ENCODE results near the gene GPC5.

GPC5 gene

DNA sequence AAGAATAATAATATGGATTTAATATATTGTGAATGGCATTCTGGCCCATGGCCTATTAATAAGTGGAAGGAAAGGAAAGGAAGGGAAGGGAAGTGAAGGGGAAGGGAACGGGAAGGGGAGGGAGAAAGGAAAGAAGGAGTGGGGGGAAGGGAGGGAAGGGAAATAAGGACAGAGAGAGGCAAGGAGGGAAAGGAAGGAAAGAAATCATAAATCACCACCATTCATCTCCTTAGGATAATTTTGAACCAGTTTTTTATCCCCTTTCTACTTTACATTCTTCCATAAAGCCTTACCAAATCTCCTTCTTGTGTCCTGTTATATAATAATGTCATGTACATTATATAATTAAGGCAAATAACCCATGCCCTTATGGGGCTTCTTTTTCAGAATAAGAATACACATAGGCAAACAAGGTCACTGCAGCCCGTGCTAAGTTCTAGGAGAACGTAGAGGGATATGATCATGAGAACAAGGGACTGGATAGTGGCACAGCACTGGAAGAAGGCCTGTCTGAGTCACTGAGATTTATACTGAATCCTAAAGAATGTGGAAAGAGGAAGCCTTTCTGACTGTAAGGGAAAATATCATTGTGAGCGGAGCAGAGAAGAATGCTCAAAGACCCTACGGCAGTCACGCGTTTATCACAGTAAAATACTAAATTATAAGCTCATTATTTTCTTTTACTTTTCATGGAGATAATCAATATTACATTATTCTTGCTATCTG lies 1383.7 kb downstream of the GPC5 start:
- no peak overlapping the region for H3K4me3 ChIP-seq (ENCODE audit: control insufficient read depth, low read depth, low read length)
- TF ChIP-seq, protein P1, sequence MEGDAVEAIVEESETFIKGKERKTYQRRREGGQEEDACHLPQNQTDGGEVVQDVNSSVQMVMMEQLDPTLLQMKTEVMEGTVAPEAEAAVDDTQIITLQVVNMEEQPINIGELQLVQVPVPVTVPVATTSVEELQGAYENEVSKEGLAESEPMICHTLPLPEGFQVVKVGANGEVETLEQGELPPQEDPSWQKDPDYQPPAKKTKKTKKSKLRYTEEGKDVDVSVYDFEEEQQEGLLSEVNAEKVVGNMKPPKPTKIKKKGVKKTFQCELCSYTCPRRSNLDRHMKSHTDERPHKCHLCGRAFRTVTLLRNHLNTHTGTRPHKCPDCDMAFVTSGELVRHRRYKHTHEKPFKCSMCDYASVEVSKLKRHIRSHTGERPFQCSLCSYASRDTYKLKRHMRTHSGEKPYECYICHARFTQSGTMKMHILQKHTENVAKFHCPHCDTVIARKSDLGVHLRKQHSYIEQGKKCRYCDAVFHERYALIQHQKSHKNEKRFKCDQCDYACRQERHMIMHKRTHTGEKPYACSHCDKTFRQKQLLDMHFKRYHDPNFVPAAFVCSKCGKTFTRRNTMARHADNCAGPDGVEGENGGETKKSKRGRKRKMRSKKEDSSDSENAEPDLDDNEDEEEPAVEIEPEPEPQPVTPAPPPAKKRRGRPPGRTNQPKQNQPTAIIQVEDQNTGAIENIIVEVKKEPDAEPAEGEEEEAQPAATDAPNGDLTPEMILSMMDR (conservative IDR thresholded peaks at IDR 0.05; ENCODE audit: control insufficient read depth, insufficient read depth, low read depth, low read length) = no peak
- no peak for DNase-seq (ENCODE audit: low read depth)

DNA sequence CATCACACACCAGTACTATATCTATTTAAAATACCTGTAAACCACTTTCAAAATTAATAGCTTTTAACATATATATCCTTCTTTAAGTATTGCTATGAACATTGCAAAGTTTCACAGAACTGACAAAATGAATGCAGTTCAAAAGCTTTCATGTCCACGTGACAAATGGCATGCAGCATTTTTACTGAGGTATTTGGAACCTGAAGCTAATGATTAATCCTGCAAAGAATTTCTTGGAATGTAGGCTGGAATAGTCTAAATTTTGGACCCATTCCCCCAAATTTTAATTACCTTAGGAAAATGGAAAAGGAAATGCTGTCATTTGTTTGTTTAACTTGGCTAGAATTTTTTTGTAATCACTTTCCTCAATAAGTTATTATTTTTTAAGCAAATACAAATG lies 1404.4 kb downstream of the GPC5 start:
- H3K4me3 ChIP-seq (ENCODE audit: control insufficient read depth, low read depth, low read length) = no peak overlapping the region
- TF ChIP-seq, protein P1 (conservative IDR thresholded peaks at IDR 0.05; ENCODE audit: control insufficient read depth, insufficient read depth, low read depth, low read length) = no peak
- no peak for DNase-seq (ENCODE audit: low read depth)

DNA sequence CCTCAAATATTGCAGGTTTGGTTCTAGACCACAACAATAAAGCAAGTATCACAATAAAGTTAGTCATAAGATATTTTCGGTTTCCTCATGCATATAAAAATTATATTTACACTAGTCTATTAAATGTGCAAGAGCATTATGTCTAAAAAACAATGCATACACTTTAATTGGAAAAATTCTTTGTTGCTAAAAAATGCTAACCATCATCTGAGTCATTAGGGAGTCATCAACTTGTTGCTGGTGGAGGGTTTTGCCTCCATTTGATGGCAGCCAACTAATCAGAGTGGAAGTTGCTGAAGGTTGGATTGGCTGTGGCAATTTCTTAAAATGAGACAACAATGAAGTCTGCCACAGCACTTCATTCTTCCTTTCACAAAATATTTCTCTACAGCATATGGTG lies 1405.9 kb downstream of the GPC5 start:
- peak; percentile 64 for DNase-seq (ENCODE audit: low read depth)
- no peak overlapping the region for H3K4me3 ChIP-seq (ENCODE audit: control insufficient read depth, low read depth, low read length)
- TF ChIP-seq, protein P1 (conservative IDR thresholded peaks at IDR 0.05; ENCODE audit: control insufficient read depth, insufficient read depth, low read depth, low read length) = no peak

DNA sequence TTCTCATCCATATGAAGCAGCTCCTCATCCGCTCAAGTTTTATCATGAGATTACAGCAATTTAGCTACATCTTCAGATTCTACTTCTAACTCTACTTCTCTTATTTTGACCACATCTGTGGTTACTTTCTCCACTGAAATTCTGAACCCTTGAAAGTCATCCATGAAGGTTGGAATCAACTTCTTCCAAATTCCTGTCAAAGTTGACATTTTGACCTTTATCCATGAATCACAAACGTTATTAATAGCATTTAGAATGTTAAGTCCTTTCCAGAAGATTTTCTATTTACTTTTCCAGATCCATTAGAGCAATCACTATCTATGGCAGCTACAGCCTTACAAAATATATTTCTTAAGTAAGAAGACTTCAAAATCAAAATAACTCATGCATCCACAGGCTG lies 1406.5 kb downstream of the GPC5 start:
- DNase-seq (ENCODE audit: low read depth) = peak; percentile 43
- TF ChIP-seq, protein P1 (conservative IDR thresholded peaks at IDR 0.05; ENCODE audit: control insufficient read depth, insufficient read depth, low read depth, low read length) = no peak
- no peak overlapping the region for H3K4me3 ChIP-seq (ENCODE audit: control insufficient read depth, low read depth, low read length)

DNA sequence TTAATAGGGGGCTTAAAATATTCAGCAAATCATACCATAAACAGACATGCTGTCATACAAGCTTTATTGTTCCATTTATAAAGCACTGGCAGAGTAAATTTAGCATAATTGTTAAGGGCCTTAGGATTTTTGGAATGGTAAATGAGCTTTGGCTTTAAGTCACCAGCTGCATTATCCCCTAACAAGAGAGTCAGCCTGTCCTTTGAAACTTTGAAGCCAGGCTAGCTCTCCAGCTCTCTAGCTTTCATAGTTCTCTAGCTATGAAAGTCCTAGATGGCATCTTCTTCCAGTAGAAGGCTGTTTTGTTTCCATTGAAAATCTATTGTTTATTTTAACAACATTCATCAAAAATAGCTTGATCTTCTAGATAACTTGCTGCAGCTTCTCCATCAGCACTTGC lies 1407.3 kb downstream of the GPC5 start:
- DNase-seq (ENCODE audit: low read depth) = no peak
- TF ChIP-seq, protein P1 (conservative IDR thresholded peaks at IDR 0.05; ENCODE audit: control insufficient read depth, insufficient read depth, low read depth, low read length) = no peak
- peak overlapping the region; percentile 21 for H3K4me3 ChIP-seq (ENCODE audit: control insufficient read depth, low read depth, low read length)

DNA sequence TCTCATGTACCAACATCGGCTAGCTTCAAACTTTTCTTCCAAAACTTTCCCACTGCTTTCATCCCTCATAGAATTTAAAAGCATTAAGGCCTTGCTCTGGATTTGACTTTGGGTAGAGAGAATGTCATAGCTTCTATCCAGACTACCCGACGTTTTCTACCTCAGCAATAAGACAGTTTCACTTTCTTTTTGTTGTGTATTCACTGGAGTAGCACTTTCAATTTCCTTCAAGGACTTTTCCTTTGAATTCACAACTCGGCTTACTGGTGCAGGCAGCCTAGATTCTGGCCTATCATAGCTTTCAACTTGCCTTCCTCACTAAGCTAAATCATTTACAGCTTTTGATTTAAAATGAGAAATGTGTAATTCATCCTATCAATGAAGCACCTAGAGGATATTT lies 1407.8 kb downstream of the GPC5 start:
- TF ChIP-seq, protein P1 (conservative IDR thresholded peaks at IDR 0.05; ENCODE audit: control insufficient read depth, insufficient read depth, low read depth, low read length) = no peak
- peak; percentile 20 for DNase-seq (ENCODE audit: low read depth)
- peak overlapping the region; percentile 21 for H3K4me3 ChIP-seq (ENCODE audit: control insufficient read depth, low read depth, low read length)
